ENCODE results near the gene KAZN.

The KAZN gene

GRCh38 chr1:14840374-14840773, 241.9 kb downstream of the KAZN start:
- DNase-seq: no peak

DNA sequence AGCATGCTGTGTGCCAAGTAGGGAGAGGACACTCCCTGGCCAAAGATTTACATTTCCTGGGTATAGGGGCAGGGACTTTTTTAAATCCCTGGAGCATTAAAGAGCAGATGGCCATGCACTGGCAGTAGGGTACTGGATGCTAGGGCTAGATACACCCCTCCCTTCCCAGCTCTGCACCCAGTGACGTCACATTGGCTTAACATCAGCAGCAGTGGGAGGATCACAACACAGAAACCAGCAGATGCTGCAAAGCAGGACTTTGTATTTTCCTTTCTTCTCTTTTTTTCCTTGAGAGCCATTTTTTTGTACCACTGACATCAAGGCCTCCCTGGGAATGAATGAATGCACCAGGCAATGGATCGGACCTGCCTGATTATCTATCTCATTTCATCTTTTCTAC, 243.0 kb downstream of the KAZN start:
- DNase-seq: no peak

GRCh38 chr1:14841951-14842350, 243.5 kb downstream of the KAZN start:
- no peak for DNase-seq

DNA sequence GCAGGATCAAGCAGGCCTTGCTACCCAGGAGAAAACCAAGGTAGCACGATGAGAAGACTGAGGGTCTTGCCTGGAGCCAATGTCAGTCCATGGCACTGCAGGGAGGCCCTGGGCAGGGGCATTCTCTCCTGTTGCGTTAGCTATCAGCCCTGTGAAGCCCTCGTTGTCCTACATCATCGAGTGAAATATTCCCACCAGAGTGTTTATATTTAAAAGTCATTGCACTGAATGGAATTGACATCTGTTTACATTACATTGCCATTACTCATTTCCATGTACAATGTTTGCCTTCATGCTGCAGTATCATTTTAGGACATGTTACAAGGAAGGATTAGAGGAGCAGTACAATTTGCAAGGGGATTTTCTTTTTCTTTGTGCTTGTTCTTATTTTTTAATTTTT, 243.9 kb downstream of the KAZN start:
- DNase-seq: no peak

DNA sequence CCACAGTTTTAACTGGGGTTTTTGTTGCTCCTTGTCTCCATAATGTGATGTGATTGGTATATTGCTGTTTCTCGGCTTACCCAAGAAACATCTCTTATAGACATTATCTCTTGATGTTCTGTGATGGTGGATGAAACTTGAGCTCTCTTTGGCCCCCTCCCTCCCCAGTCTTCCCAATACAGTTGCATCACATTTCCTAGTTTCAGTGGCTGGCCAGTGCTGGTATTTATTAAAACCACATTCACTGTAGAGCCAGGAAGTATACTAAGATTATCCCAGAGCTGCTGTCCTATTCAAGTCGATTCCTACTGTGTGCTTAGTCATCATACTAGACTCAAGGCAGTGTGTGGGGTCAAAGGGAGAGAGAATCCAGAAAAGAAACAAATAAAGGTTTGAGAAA, 244.4 kb downstream of the KAZN start:
- no peak for DNase-seq

DNA sequence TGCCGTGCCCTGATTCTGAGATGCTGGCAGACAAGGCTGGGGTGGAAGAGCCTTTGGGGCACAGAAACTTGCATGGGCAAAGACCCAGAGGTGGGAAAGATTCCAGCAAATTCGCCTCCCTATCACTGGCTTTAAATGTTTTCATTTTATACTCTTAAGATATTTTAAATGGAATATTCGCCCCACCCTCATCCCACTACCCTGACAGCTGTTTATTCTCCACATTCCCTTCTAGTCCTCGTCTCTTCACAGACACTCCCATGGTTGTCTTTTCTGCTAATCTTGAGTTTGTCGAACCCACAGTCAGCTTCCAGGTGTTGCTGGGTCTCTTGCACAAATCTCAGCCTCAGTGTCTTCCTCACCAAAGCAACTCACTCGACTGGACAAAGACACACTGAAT, 245.0 kb downstream of the KAZN start:
- DNase-seq: no peak

DNA sequence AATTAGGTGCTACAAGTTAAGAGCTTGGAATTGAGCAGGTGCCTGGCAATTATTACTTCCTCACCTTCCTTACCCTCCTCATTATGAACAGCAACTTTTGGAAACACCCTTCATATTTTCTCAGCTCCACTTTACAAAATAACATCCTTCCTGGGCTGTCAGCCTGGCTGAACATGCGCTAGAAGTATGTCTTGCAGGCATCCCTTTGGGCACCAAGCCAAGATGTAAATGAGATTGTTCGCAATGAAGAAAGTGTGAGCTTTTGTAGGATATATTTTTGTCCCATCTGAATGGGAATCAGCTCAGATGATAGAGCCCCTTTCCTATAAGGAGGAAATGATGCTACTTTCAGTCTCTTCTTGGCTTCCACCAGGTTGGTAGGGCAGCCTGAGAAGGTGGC, 245.9 kb downstream of the KAZN start:
- DNase-seq: no peak

DNA sequence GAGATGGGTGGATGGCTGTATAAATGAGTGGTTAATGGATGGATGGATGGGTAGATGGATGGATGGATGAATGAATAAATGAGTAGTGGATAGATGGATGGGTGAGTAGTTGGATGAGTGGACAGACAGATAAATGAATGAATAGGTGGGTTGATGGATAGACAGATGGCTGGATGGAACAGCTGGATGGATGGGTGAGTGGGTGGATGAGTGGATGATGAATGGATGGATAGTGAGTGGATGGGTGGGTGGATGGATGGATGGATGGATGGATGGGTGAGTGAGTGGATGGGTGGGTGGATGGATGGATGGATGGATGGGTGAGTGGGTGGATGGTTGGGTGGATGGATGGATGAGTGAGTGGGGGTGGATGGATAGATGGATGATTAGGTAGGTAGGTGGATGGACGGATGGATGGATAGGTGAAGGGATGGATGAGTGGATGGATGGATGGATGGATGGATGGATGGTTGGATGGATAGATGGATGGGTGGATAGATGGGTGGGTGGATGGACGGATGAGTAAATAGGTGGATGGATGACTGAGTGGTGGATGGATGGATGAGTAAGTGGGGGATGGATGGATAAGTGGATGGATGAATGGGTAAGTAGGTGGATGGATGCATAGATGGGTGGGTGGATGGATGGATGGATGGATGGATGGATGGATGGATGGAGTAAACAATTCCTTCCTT, 246.6 kb downstream of the KAZN start:
- no peak for DNase-seq

- no peak for DNase-seq
Observed at GRCh38 chr1:14845851-14846250, 247.4 kb downstream of the KAZN start.

DNA sequence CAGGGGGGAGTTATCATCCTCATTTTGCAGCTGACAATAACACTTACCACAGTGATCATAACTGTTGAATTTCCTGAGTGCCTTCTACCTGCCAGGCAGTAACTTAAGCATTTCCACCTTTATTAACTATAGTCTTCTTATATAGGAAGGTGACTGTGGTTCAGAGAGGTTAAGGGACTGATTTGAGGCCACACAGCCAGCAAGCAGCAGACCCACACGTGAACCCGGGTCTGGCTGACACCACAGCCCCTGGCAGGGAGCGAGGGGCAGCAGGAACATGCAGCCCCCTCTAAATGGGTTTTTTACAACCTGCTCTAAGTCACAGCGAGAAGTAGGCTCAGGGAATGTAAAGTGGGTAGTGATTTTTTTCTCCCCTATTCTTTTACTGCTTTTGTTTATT, 248.2 kb downstream of the KAZN start:
- DNase-seq: no peak

DNA sequence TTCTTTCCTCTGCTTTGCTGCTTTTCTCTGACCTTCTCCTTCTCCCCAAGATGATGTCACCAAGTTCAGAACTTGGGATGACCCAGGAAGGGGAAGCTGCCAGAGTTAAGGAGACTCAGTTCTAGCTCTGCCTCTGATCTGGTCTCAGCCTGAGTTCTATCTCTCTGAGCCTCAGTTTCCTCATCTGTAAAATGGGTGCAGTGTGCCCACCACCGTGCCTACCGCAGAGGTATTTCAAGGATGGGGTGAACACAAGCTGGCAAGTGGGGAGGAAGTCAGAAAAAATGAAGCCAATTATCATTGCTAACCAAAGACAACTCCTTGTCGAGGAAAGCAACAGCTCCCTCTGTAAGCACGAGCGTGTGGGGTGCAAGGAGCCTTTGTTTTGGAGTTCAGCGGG, 249.7 kb downstream of the KAZN start:
- DNase-seq: no peak

DNA sequence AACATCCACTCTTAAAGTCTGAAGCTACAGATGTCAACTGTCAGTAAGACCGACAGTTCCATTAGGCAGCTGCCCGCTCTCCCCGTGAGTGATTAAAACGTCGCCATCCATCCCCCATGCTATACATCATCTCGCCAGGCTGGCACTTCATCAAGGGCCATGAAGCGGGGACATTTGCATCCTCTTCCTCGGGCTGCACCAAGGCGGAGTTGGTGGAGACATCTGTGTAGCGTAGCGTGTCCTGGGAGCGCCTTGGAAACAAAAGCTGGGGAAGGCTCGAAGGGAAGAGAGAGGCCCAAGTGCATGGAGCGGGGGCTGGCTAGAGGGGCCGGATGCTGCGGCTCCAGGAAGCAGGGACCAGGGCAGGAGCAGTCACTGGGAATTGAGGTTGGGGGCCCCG, 250.1 kb downstream of the KAZN start:
- DNase-seq: no peak

- DNase-seq: no peak
Observed at GRCh38 chr1:14849038-14849437, 250.6 kb downstream of the KAZN start.

- no peak for DNase-seq
Observed at GRCh38 chr1:14850563-14850962, 252.1 kb downstream of the KAZN start.

GRCh38 chr1:14851760-14852159, 253.3 kb downstream of the KAZN start:
- no peak for DNase-seq

DNA sequence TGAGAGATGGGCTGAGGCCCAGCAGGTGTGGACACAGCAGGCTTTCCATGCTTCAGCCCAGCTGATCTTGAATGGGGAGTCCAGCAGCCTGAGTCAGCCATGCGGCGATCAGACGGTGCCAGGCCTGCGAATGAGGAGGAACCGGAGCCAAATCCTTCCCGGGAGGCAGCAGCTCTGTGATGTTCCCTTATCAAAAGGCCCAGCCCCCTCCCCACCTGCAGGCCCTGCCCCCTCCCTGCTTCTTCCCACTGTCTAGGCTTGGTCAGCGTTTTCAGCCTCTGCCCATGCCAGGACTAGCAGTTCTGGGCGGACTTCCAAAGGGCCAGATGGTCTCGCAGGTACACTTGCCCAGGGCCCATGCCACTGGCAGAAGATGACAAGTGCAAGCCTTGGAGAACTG, 253.8 kb downstream of the KAZN start:
- DNase-seq: no peak

DNA sequence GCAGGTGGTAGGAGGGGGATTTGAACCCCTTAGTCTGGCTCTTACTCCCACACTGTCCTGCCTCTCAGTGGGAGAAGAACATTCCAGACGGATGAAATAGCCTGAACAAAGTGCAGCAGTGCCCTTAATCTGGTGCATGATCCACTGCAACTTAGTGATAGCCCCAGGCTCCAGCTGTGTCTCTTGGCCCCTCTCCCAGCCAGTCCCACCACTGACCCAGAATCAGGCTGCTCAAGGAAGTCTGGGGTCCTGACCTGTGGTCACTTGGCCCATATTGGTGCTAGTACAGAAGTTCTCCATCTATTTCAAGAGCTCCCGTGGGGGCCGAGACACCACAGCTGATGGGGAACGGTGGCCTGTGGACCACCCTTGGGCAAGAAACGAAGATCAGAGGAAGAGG, 255.0 kb downstream of the KAZN start:
- DNase-seq: no peak

DNA sequence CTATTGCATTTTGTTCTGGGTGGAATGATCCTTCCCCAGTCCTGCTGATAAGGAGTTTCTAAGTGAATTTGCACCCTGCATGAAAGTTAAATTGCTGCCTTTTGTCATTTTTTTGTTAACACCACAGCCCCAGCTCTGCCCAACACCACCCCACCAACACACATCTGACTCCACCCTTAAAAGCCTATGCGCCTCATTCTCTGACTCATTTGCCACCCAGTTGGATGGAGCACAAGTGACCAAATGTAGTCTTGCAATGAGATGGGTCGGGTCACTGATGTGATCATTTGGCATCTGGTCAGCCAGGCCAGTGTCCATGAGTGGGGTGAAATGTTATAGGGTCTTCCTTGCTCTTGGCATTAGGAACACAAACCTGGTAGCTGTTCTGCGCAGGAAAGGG, 256.8 kb downstream of the KAZN start:
- DNase-seq: no peak

- DNase-seq: no peak
Observed at GRCh38 chr1:14855801-14856200, 257.3 kb downstream of the KAZN start.

DNA sequence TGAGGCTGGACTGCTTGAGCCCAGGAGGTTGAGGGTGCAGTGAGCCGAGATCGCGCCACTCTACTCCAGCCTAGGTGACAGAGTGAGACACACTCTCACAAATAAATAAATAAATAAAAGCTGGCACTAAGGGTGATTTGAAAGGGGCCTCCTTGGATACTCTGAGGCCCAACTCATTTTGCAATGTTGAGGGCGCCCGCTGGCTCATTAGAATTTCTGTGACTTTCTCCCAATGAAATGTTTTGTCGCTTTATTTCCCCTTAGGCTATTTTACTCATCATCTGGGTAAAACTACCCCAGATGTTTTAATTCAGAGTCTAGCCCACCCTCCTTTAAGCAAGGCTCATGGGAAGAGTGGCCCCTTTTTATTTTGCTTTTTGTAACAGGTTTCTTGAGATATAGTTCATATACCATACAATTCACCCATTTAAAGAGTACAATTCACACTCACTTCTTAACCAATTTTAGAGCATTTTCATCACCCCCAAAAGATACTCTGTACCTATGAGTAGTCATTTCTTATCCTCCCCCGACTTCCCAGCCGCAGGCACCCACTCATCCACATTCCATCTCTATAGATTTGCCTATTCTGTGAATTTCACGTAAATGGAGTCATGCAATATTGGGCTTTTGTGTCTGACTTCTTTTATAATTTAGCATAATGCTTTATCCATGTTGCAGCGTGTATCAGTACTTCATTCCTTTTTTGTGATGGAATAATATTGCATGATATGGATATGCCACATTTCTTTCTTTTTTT, 259.1 kb downstream of the KAZN start:
- DNase-seq: no peak

GRCh38 chr1:14862114-14862771, 263.8 kb downstream of the KAZN start:
- DNase-seq: no peak

DNA sequence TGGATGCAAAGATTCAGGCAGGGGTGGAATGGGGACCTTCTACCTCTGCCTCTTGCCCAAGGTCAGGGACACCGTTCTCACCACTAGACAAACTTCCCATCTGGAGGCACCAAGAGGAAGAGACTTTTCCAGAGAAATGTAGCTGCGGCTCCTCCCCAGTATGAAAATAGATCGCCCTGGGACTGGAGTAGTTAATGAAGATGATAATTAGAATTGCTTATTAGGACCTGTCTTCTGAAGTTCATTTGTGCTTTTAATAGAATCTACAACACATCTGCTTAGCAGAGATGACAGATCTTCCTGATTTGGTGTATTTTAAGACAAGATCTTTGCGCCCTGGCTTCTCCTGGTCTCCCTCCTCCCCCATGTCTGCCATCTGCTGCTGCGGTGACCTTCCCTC, 266.6 kb downstream of the KAZN start:
- DNase-seq: no peak

- DNase-seq: no peak
Observed at GRCh38 chr1:14866911-14867612, 268.6 kb downstream of the KAZN start.

- no peak for DNase-seq
Observed at GRCh38 chr1:14869187-14869586, 270.7 kb downstream of the KAZN start.

Data from Kasumi-1 (cell line).